ENCODE data around the gene MED29.

DNA sequence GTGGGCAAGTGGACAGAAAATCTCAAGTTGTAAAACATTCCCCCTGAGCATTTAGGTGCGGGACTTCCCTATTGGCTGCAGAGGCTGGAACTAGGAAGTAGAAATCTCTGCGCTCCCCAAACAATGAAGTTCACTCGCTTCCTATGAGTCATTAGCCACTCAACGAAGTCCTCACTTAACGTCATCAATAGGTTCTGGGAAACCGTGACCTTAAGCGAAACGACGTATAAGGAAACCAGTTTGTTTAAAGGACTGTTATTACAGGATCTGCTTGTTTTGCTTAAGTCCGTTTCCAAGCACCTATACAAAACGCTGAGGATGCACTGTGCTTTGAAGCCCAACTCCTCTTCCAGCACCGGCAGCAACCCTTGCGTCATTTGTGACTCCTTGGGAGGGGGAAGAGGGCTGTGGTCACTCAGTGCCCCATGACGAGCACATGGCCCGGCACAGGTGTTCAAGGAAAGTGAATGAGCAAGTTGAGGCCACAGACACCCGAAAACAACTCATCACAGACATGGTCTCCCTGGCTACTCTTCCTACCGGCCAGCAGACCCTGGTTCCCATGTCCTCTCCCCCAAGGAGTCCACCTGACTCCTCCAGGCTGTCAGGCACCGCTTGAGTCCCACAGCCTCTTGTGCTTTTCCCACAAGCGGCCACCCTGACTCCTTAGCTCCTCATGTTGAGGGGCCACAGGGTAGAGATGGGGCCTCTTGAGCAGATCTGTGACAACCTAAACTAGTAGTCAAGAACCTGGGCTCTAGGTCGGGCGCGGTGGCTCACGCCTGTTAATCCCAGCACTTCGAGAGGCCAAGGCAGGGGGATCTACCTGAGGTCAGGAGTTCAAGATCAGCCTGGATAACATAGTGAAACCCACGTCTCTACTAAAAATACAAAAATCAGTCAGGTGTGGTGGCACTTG lies 39.8 kb downstream of the MED29 start:
- TF ChIP-seq POLR2A (IDR thresholded peaks at IDR 0.05; ENCODE audit: low read length): peak; percentile 38
- no peak for TF ChIP-seq GATA1 (IDR thresholded peaks at IDR 0.05; ENCODE audit: low read depth, low read length)

Measured in erythroblast (primary cell).